ENCODE results near the gene ABCA3.
"Not testable (repeated sequence)": the region's sequence is repeated elsewhere in the genome, so short reads cannot be mapped to it uniquely, and the experiment has no call there.

Gene ABCA3

GRCh38 chr16:2277466-2278271 is 62.9 kb downstream of the ABCA3 start:
- DNase-seq: no peak

GRCh38 chr16:2276368-2277195 is 63.9 kb downstream of the ABCA3 start:
- DNase-seq: no peak

- DNase-seq: no peak
Observed at GRCh38 chr16:2275476-2276367, 64.8 kb downstream of the ABCA3 start.

GRCh38 chr16:2273931-2274330 is 66.6 kb downstream of the ABCA3 start:
- DNase-seq: no peak

GRCh38 chr16:2273484-2273883 is 67.0 kb downstream of the ABCA3 start:
- no peak for DNase-seq

- DNase-seq: no peak
Observed at GRCh38 chr16:2271848-2272461, 68.6 kb downstream of the ABCA3 start.

GRCh38 chr16:2270588-2271470 is 69.7 kb downstream of the ABCA3 start:
- no peak for DNase-seq

- no peak for DNase-seq
Observed at GRCh38 chr16:2270070-2270462, 70.5 kb downstream of the ABCA3 start.

- DNase-seq: peak; percentile 97
Observed at GRCh38 chr16:2267913-2268666, 72.4 kb downstream of the ABCA3 start, which contains the start of gene RNPS1. RNPS1 (minus strand) TSS chr16:2268126; CDS start chr16:2264643, 3,483 bp downstream.

- DNase-seq: not testable (repeated sequence)
Observed at GRCh38 chr16:2267505-2267912, 73.0 kb downstream of the ABCA3 start.

GRCh38 chr16:2266887-2267286 is 73.6 kb downstream of the ABCA3 start:
- DNase-seq: peak; percentile 20

GRCh38 chr16:2263026-2263425 is 77.5 kb downstream of the ABCA3 start:
- not testable (repeated sequence) for DNase-seq

GRCh38 chr16:2260250-2260649 is 80.3 kb downstream of the ABCA3 start:
- no peak for DNase-seq

GRCh38 chr16:2258530-2258929 is 82.0 kb downstream of the ABCA3 start:
- not testable (repeated sequence) for DNase-seq

- DNase-seq: no peak
Observed at GRCh38 chr16:2257726-2258125, 82.8 kb downstream of the ABCA3 start.

GRCh38 chr16:2256531-2257140 is 83.9 kb downstream of the ABCA3 start:
- no peak for DNase-seq

- DNase-seq: no peak
Observed at GRCh38 chr16:2253293-2253692, 87.2 kb downstream of the ABCA3 start.

GRCh38 chr16:2252806-2253148 is 87.8 kb downstream of the ABCA3 start:
- no peak for DNase-seq

- DNase-seq: peak; percentile 73
Observed at GRCh38 chr16:2251296-2252111, 89.0 kb downstream of the ABCA3 start, which contains the start of gene ECI1. ECI1 (minus strand) TSS chr16:2251587; CDS start chr16:2251566, 21 bp downstream.

Measured in stimulated activated CD4-positive, alpha-beta T cell treated with anti-CD3 and anti-CD28 coated beads, Interleukin-4, amount 100 ng/mL, for 1 hour (primary cell).